ENCODE measurements around the gene C8G. TPM values are rescaled to one million over a fixed set of nuclear protein-coding genes. Genes with fewer than 3 reads are reported as not detected.

Gene C8G
- total RNA-seq, 1 experiment from 2014 or later, result 0.85 TPM

DNA sequence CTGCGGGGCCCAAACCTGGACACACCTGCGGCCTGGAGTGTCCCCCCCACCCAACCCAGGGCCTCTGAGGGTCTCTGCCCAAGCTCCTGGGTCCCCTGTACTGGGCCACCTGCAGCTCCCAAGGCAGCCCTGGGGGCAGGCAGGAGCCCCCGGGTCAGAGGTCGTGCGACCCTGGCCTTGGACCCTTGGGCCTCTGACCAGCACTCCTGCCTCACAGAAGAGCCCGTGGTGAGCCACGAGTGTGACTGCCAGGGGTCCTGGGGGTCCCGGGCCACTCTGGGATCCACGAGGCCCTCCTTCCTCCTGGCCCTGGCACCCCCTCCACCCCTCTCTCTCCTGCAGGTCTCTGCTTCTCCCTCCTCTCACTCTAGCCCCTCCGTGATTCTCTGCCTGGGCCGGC is 27.3 kb downstream of the C8G start:
- TF ChIP-seq, protein P1, sequence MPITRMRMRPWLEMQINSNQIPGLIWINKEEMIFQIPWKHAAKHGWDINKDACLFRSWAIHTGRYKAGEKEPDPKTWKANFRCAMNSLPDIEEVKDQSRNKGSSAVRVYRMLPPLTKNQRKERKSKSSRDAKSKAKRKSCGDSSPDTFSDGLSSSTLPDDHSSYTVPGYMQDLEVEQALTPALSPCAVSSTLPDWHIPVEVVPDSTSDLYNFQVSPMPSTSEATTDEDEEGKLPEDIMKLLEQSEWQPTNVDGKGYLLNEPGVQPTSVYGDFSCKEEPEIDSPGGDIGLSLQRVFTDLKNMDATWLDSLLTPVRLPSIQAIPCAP (CRISPR knock-in tag; IDR thresholded peaks at IDR 0.05), result no peak
- no peak for TF ChIP-seq TEAD1 (CRISPR knock-in tag; IDR thresholded peaks at IDR 0.05)
- TF ChIP-seq, protein P2, sequence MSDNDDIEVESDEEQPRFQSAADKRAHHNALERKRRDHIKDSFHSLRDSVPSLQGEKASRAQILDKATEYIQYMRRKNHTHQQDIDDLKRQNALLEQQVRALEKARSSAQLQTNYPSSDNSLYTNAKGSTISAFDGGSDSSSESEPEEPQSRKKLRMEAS (CRISPR knock-in tag; IDR thresholded peaks at IDR 0.05), result no peak
- no peak for TF ChIP-seq GABPB1 (CRISPR knock-in tag; IDR thresholded peaks at IDR 0.05)
- no peak for TF ChIP-seq NR3C1 (CRISPR knock-in tag; conservative IDR thresholded peaks at IDR 0.05; ENCODE audit: low read depth)
- no peak for TF ChIP-seq GTF2I (CRISPR knock-in tag; conservative IDR thresholded peaks at IDR 0.05)
- TF ChIP-seq NFE2L1 (CRISPR knock-in tag; IDR thresholded peaks at IDR 0.05), result no peak
- TF ChIP-seq GRHL2 (CRISPR knock-in tag; IDR thresholded peaks at IDR 0.05; ENCODE audit: insufficient replicate concordance, severe bottlenecking), result no peak
- TF ChIP-seq, protein P3, sequence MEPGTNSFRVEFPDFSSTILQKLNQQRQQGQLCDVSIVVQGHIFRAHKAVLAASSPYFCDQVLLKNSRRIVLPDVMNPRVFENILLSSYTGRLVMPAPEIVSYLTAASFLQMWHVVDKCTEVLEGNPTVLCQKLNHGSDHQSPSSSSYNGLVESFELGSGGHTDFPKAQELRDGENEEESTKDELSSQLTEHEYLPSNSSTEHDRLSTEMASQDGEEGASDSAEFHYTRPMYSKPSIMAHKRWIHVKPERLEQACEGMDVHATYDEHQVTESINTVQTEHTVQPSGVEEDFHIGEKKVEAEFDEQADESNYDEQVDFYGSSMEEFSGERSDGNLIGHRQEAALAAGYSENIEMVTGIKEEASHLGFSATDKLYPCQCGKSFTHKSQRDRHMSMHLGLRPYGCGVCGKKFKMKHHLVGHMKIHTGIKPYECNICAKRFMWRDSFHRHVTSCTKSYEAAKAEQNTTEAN (CRISPR knock-in tag; IDR thresholded peaks at IDR 0.05), result no peak
- no peak for TF ChIP-seq ETV6 (CRISPR knock-in tag; IDR thresholded peaks at IDR 0.05)
- TF ChIP-seq, protein P4, sequence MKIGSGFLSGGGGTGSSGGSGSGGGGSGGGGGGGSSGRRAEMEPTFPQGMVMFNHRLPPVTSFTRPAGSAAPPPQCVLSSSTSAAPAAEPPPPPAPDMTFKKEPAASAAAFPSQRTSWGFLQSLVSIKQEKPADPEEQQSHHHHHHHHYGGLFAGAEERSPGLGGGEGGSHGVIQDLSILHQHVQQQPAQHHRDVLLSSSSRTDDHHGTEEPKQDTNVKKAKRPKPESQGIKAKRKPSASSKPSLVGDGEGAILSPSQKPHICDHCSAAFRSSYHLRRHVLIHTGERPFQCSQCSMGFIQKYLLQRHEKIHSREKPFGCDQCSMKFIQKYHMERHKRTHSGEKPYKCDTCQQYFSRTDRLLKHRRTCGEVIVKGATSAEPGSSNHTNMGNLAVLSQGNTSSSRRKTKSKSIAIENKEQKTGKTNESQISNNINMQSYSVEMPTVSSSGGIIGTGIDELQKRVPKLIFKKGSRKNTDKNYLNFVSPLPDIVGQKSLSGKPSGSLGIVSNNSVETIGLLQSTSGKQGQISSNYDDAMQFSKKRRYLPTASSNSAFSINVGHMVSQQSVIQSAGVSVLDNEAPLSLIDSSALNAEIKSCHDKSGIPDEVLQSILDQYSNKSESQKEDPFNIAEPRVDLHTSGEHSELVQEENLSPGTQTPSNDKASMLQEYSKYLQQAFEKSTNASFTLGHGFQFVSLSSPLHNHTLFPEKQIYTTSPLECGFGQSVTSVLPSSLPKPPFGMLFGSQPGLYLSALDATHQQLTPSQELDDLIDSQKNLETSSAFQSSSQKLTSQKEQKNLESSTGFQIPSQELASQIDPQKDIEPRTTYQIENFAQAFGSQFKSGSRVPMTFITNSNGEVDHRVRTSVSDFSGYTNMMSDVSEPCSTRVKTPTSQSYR (CRISPR knock-in tag; IDR thresholded peaks at IDR 0.05), result no peak
- TF ChIP-seq ZNF138 (CRISPR knock-in tag; conservative IDR thresholded peaks at IDR 0.05), result no peak
- TF ChIP-seq TP53 (CRISPR knock-in tag; IDR thresholded peaks at IDR 0.05), result no peak
- TF ChIP-seq, protein P5, sequence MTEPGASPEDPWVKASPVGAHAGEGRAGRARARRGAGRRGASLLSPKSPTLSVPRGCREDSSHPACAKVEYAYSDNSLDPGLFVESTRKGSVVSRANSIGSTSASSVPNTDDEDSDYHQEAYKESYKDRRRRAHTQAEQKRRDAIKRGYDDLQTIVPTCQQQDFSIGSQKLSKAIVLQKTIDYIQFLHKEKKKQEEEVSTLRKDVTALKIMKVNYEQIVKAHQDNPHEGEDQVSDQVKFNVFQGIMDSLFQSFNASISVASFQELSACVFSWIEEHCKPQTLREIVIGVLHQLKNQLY (CRISPR knock-in tag; IDR thresholded peaks at IDR 0.05), result no peak
- TF ChIP-seq JUN (CRISPR knock-in tag; IDR thresholded peaks at IDR 0.05), result no peak
- TF ChIP-seq RELA (CRISPR knock-in tag; IDR thresholded peaks at IDR 0.05; ENCODE audit: borderline replicate concordance), result no peak
- TF ChIP-seq FOXJ3 (CRISPR knock-in tag; IDR thresholded peaks at IDR 0.05; ENCODE audit: borderline replicate concordance), result no peak
- H3K27ac Mint-ChIP-seq, result no peak overlapping the region
- POLR2A ChIA-PET, result no interaction called here

DNA sequence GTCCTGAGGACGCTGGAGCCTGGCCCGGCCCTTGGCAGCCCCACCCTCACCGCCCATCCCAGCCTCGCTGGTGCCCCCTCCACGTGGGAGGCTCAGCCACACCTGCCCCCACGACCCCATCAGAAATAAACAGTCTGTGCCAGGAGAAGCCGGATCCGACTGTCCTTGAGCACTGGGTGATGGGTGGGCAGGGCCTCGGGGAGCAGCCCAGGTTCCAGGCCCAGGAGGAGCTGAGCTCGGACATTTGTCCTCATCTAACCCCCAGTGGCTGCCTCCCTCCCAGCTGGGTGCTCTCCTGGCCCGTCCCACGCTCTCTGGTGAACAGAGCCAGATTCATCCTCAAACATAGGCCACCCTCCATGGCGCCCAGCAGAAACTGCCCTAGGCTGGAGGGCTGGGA is 27.7 kb downstream of the C8G start:
- ATAC-seq (no peak), DNase-seq (ENCODE audit: low spot score) (no peak)
- H3K36me3 Mint-ChIP-seq, result no peaks in the 10 kb centered on the region
- H3K9me3 Mint-ChIP-seq, result no peaks in the 10 kb centered on the region
- H3K4me1 Mint-ChIP-seq, result peaks cover 3% of the 10 kb centered on the region; the same call in 1 of the 2 replicates
- POLR2A ChIA-PET, result no interaction called here
- TF ChIP-seq ZNF138 (CRISPR knock-in tag; conservative IDR thresholded peaks at IDR 0.05) (no peak), JAZF1 (CRISPR knock-in tag; IDR thresholded peaks at IDR 0.05) (no peak), USF1 (CRISPR knock-in tag; IDR thresholded peaks at IDR 0.05) (no peak), AFF4 (CRISPR knock-in tag; IDR thresholded peaks at IDR 0.05; ENCODE audit: borderline replicate concordance) (no peak), ZNF232 (CRISPR knock-in tag; IDR thresholded peaks at IDR 0.05) (no peak), RORB (CRISPR knock-in tag; IDR thresholded peaks at IDR 0.05) (no peak), ETV6 (CRISPR knock-in tag; IDR thresholded peaks at IDR 0.05) (no peak), SMAD4 (CRISPR knock-in tag; IDR thresholded peaks at IDR 0.05) (no peak), GRHL2 (CRISPR knock-in tag; IDR thresholded peaks at IDR 0.05; ENCODE audit: insufficient replicate concordance, severe bottlenecking) (no peak)
- no peak overlapping the region for H3K27ac Mint-ChIP-seq
- H3K4me3 Mint-ChIP-seq, result no peak overlapping the region
- H3K27me3 Mint-ChIP-seq (ENCODE audit: low read depth), result peaks cover 3% of the 10 kb centered on the region; the same call in 1 of the 2 replicates
- CTCF ChIA-PET, result interaction anchor here (0.6 to 3.1 kb wide), 3 partner anchors 25 to 190 kb away, joined by 4 to 17 read pairs (median 6); no protein-coding TSS in a partner anchor

More for the DNA sequence above, 27.3 kb downstream of the C8G start:
- Mint-ChIP-seq H3K36me3 (no peaks in the 10 kb centered on the region), H3K9me3 (no peaks in the 10 kb centered on the region), H3K4me1 (peaks cover under 1% of the 10 kb centered on the region; the same call in 1 of the 2 replicates), H3K27me3 (ENCODE audit: low read depth) (peaks cover under 1% of the 10 kb centered on the region; the same call in 1 of the 2 replicates), H3K4me3 (no peak overlapping the region)
- CTCF ChIA-PET, result interaction anchor here (2.1 to 3.1 kb wide), 2 partner anchors 24 to 57 kb away, joined by 6 to 17 read pairs; no protein-coding TSS in a partner anchor
- ATAC-seq (no peak), DNase-seq (ENCODE audit: low spot score) (no peak)

Measured in WTC11 (cell line).